Omental fat pad (tissue), 4 donors: ENCODE data around the gene COL1A1. TPM values are rescaled to one million over a fixed set of nuclear protein-coding genes. Genes with fewer than 3 reads are reported as not detected.
A peak's percentile ranks its signal among the peaks of the same experiment; 100 is the strongest.

Source experiments
- ATAC-seq: fragments of 150-250 bp; one replicate; pipeline ENCODE4 v1.9.1; 2016; ENCODE audit warnings: mild to moderate bottlenecking, moderate library complexity; ENCODE audit not compliant: low FRiP score
- DNase-seq: peaks from one replicate; pipeline ENCODE4 v3.0.0-alpha.2; 2019; ENCODE audit warnings: low spot score
- CTCF ChIP-seq, 3 donors: fragments of 450-650 bp; IDR thresholded peaks; one replicate each; pipeline ENCODE4 v1.5.1; 2016 to 2017; ENCODE audit warnings: antibody characterized with exemption in 3 of 3, mild to moderate bottlenecking in 3 of 3, moderate library complexity in 2 of 3
- total RNA-seq, 4 donors: library from RNA; depleted of rRNA; stranded (reverse); fragments of >200 nt; gene quantifications; one replicate each; pipeline ENCODE4 v1.1.0, GENCODE V29; 2016

COL1A1 gene
- total RNA-seq, 4 donors from 2014 or later = 21.2 to 57.9 (median 43.6) TPM

GRCh38 chr17:50148226-50149090, 53.0 kb downstream of the COL1A1 start:
- DNase-seq (peak; percentile 65), ATAC-seq (peak; percentile 26)
- no peak for TF ChIP-seq CTCF (IDR thresholded peaks at IDR 0.05)

DNA sequence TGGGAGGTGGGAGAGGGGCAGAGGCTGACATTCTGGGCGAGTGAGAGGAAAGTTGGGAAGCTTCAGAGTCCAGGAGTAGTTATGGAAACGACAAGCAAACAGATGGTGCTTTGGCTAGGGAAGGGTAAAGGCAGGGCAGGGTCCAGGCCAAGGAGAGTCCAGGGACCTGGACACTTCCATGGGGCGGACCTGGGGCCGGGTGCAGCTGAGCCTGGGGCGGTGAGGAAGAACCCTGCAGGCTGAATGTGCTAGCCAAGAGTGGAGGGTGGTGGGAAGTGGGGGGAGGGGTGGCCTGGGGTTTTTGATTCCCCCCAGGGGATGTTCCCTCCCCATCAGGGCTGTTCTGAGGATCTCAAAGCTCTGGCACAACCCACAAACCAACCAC, 53.6 kb downstream of the COL1A1 start:
- DNase-seq (no peak), ATAC-seq (no peak)
- no peak for TF ChIP-seq CTCF (IDR thresholded peaks at IDR 0.05)

DNA sequence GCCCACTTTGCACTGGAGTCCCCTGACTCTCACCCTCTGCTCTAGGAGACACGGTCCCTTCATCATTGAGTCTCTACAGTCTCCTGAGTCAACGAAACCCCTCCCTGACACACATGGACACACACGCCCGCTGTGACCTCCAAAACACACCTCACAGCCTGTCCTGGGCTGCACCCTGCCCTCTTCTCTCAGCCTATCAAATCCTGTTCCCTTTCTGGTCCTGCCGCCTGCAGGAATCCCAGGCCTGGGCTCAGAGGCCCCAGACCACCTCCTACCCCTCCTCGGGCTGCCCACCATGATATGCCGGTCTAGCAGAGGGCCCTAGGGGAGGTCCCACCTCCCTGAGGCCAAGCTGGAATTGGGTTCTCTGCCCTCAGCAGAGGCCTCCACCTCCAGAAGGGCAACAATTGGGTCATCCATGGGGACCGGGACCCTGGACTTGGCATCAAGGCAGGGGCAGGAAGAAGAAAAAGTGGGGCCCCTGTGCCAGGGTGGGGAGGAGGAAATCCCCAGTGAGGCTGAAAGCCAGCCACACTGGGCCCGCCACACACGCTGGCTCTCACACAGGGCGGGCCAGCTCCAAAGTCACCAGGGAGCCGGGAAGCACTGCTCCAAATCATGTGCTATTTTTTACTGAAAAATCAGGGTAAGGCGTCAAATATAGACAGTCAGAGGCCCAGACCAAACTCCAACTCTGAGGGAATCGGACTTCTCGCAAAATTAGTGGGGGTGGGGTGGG, 54.3 kb downstream of the COL1A1 start:
- DNase-seq (no peak), ATAC-seq (no peak)
- TF ChIP-seq CTCF (IDR thresholded peaks at IDR 0.05) = no peak

GRCh38 chr17:50146230-50146926, 55.1 kb downstream of the COL1A1 start:
- ATAC-seq (no peak), DNase-seq (no peak)
- TF ChIP-seq CTCF (IDR thresholded peaks at IDR 0.05) = no peak

DNA sequence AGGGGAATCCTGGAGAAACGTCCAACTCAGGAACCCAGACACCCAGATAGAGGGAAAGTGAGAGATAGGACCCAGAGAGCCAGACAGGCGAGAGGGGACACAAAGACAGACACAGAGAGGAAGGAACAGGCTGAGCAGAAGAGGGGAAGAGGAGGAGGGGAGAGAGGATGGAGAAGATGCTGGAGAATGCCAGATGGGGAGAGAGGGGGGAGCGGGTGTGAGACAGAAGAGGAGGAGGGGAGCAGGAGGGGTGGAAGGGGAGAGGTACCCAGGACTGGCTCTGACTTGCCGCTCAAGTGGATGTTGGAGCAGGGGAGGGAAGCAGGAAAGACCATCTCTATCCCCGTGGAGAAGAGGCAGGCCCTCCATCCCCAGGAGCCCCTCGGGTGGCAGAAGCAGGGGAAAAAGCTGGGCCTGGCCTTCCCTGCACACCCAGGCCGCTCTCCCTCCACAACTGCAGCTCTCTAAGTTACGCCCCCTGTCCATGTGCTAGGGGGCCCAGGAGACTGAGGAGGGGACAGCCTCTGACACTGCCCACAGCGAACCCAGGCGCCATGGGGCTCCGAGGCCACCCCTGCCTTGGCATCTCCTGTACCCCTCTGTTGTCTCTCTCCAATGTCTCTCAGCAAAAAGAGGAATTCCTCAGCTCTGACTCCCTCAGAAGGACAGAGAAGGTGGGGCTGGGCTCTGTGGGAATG, 55.8 kb downstream of the COL1A1 start:
- no peak for DNase-seq
- TF ChIP-seq CTCF (IDR thresholded peaks at IDR 0.05) = no peak
- ATAC-seq = no peak

- DNase-seq (no peak), ATAC-seq (no peak)
- TF ChIP-seq CTCF (IDR thresholded peaks at IDR 0.05) = no peak
Measured at GRCh38 chr17:50144845-50145531, 56.4 kb downstream of the COL1A1 start.
